Limb (tissue), 2 donors: ENCODE data around the gene PPP1R3G.
"Not testable (repeated sequence)": the region's sequence is repeated elsewhere in the genome, so short reads cannot be mapped to it uniquely, and the experiment has no call there.

Experiments used
- DNase-seq, 2 donors: peaks; one replicate each; pipeline ENCODE4 v3.0.0-alpha.2; 2016; ENCODE audit errors: extremely low spot score in 2 of 2

Gene PPP1R3G

GRCh38 chr6:5084781-5085647 lies at the start of gene PPP1R3G:
PPP1R3G (plus strand) TSS chr6:5085341; CDS start chr6:5085486, 145 bp downstream.
- DNase-seq, result peak in 1 of 2 donors; percentile 72

- DNase-seq, result peak in 1 of 2 donors; percentile 34
These were observed 48.9 kb upstream of the PPP1R3G start for GRCh38 chr6:5036269-5036668.

- no peak for DNase-seq
These were observed 43.2 kb upstream of the PPP1R3G start for GRCh38 chr6:5041955-5042354.

GRCh38 chr6:5042436-5042835 lies 42.7 kb upstream of the PPP1R3G start:
- DNase-seq, result no peak

GRCh38 chr6:5044866-5045265 lies 40.3 kb upstream of the PPP1R3G start:
- DNase-seq, result no peak

- DNase-seq, result no peak
These were observed 39.7 kb upstream of the PPP1R3G start for GRCh38 chr6:5045416-5045815.

GRCh38 chr6:5046430-5046829 lies 38.7 kb upstream of the PPP1R3G start:
- DNase-seq, result peak in 1 of 2 donors; percentile 43

GRCh38 chr6:5050009-5050408 lies 35.1 kb upstream of the PPP1R3G start:
- DNase-seq, result no peak

- no peak for DNase-seq
These were observed 33.7 kb upstream of the PPP1R3G start for GRCh38 chr6:5051394-5051793.

GRCh38 chr6:5053038-5053437 lies 32.1 kb upstream of the PPP1R3G start:
- no peak for DNase-seq

- DNase-seq, result no peak
These were observed 31.3 kb upstream of the PPP1R3G start for GRCh38 chr6:5053864-5054244.

- DNase-seq, result peak in 1 of 2 donors; percentile 43
These were observed 30.8 kb upstream of the PPP1R3G start for GRCh38 chr6:5054245-5054873.

- DNase-seq, result no peak
These were observed 30.0 kb upstream of the PPP1R3G start for GRCh38 chr6:5055118-5055517.

- DNase-seq, result no peak
These were observed 26.9 kb upstream of the PPP1R3G start for GRCh38 chr6:5058254-5058653.

- no peak for DNase-seq
These were observed 25.9 kb upstream of the PPP1R3G start for GRCh38 chr6:5059036-5059896.

- not testable (repeated sequence) for DNase-seq
These were observed 24.7 kb upstream of the PPP1R3G start for GRCh38 chr6:5060439-5060838.

GRCh38 chr6:5061152-5061551 lies 24.0 kb upstream of the PPP1R3G start:
- DNase-seq, result no peak

GRCh38 chr6:5063617-5064016 lies 21.5 kb upstream of the PPP1R3G start:
- DNase-seq, result no peak

GRCh38 chr6:5066456-5067093 lies 18.6 kb upstream of the PPP1R3G start:
- no peak for DNase-seq

- no peak for DNase-seq
These were observed 17.8 kb upstream of the PPP1R3G start for GRCh38 chr6:5067305-5067704.

- no peak for DNase-seq
These were observed 16.9 kb upstream of the PPP1R3G start for GRCh38 chr6:5068153-5068751.
